H1 (cell line): ENCODE measurements around the gene LTBP1. TPM values are rescaled to one million over a fixed set of nuclear protein-coding genes. Genes with fewer than 3 reads are reported as not detected.

Experiments used
- FOSL1 ChIP-seq: IDR thresholded peaks from 2 replicates; pipeline ENCODE4 v1.6.1; 2011; ENCODE audit warnings: mild to moderate bottlenecking, low read depth, low read length, moderate library complexity; ENCODE audit not compliant: insufficient read depth
- GABPA ChIP-seq: IDR thresholded peaks from 2 replicates; pipeline ENCODE4 v1.6.1; 2011; ENCODE audit warnings: mild to moderate bottlenecking, low read length, moderate library complexity, borderline replicate concordance; ENCODE audit not compliant: insufficient read depth
- SIRT6 ChIP-seq: IDR thresholded peaks from one replicate; pipeline ENCODE4 v1.7.1; 2012; ENCODE audit warnings: low read length, inconsistent platforms
- TCF12 ChIP-seq: IDR thresholded peaks from 2 replicates; pipeline ENCODE4 v1.6.1; 2011; ENCODE audit warnings: low read depth, mild to moderate bottlenecking, low read length
- polyA plus RNA-seq, 7 experiments: library from polyadenylated mRNA; depleted of rRNA in 3 of 7; stranded (reverse) in 5 of 7; unstranded in 2 of 7; fragments of >200 nt in 5 of 7; fragments of 200-250 nt in 2 of 7; gene quantifications; 1 replicate in 5 of 7; 2 replicates in 1 of 7; 4 replicates in 1 of 7; pipeline versions ENCODE4 v1.2.1 to v1.2.3, GENCODE V29; 2011 to 2013; ENCODE audit warnings: missing spikeins in 2 of 7, mixed read lengths in 2 of 7
- total RNA-seq: library from RNA; stranded (reverse); fragmentation: NEBNext Ultra II Directional; extraction: Animal tissue kit (Norgen Biotek cat#: 25700); gene quantifications from 2 replicates; pipeline ENCODE4 v1.2.1, GENCODE V29; 2021
- TF ChIP-seq, protein P1 (sequence below), 3 experiments: IDR thresholded peaks; 1 replicate in 2 of 3; 2 replicates in 1 of 3; pipeline versions ENCODE4 v1.5.1 to v1.6.1; 2011; ENCODE audit warnings: low read length in 3 of 3, mild to moderate bottlenecking in 3 of 3, inconsistent platforms in 2 of 3, low read depth in 1 of 3, moderate library complexity in 1 of 3; ENCODE audit not compliant: insufficient read depth in 1 of 3; ENCODE audit errors: control extremely low read depth in 1 of 3

The LTBP1 gene
- total and polyA plus RNA-seq, 2 of the 8 experiments (the other 6 are each of a cell fraction or from before 2014, with no cell fraction given), result 15.4 to 24.7 TPM

DNA sequence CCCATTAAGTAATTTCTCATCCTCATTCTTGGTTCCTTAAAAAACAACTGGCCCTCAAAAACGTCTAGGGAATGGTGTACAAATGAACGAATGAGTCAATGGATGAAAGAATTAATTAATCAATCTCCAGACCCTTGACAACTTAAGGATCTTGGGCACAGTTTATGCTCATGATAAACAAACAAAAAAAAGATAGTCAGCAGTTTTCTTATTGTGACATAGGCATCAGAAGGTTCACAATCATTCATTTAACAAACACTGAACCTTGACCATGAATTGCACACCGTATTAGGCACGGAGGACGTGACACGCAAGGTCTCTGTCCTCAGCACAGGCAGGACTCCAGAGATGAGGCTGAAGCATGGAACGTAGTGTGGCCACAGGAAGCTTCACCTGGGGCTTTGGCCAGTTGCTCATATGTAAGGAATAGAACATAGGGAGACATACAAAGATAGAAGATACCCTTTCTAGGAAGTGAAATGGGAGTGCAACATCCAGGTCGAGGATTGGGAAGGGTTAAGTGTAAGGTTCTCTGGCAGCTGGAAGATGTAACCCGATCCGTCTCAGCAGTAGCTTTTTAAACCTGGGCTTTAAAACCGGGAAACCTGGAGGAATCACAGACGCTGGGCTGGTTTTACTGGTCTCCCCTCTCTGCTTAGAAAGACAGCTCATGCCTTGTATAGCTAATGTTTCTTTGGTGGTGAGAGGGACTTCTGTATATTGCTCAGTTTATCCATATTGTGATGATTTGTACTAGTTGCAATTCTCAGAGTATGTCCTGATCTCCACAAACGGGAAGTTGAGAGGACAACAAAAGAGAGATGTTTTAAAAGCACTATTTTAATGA is 8.9 kb upstream of the LTBP1 start (continued):
- TF ChIP-seq, protein P1, sequence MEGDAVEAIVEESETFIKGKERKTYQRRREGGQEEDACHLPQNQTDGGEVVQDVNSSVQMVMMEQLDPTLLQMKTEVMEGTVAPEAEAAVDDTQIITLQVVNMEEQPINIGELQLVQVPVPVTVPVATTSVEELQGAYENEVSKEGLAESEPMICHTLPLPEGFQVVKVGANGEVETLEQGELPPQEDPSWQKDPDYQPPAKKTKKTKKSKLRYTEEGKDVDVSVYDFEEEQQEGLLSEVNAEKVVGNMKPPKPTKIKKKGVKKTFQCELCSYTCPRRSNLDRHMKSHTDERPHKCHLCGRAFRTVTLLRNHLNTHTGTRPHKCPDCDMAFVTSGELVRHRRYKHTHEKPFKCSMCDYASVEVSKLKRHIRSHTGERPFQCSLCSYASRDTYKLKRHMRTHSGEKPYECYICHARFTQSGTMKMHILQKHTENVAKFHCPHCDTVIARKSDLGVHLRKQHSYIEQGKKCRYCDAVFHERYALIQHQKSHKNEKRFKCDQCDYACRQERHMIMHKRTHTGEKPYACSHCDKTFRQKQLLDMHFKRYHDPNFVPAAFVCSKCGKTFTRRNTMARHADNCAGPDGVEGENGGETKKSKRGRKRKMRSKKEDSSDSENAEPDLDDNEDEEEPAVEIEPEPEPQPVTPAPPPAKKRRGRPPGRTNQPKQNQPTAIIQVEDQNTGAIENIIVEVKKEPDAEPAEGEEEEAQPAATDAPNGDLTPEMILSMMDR (IDR thresholded peaks at IDR 0.05; ENCODE audit: control extremely low read depth in 1 of 3, insufficient read depth in 1 of 3, low read depth in 1 of 3, low read length in 3 of 3), result no peak
- TF ChIP-seq SIRT6 (no peak), TCF12 (0 out of 2 replicates have a peak, but pooled peaks have one; percentile 51), GABPA (no peak), FOSL1 (no peak)
